Ovary (tissue), 1 donor: ENCODE measurements around the gene TRIML2.

Source experiments
- EP300 ChIP-seq: sonication (generic); formaldehyde crosslinking; IDR thresholded peaks from one replicate; pipeline ENCODE4 v1.6.1; 2017; ENCODE audit warnings: antibody characterized with exemption
- POLR2A ChIP-seq: fragments of 450-650 bp; IDR thresholded peaks from one replicate; pipeline ENCODE4 v1.6.1; 2017; ENCODE audit warnings: antibody characterized with exemption, mild to moderate bottlenecking, moderate library complexity

- TF ChIP-seq EP300 (no peak), POLR2A (no peak)
These were observed 3.8 kb upstream of the TRIML2 start for GRCh38 chr4:188113156-188113555.
